Inferior parietal cortex (tissue), 1 donor: ENCODE data around the gene TOR2A.

Experiments used
- DNase-seq: peaks from one replicate; pipeline ENCODE4 v3.0.0-alpha.2; 2016; ENCODE audit errors: extremely low spot score

TOR2A gene

DNA sequence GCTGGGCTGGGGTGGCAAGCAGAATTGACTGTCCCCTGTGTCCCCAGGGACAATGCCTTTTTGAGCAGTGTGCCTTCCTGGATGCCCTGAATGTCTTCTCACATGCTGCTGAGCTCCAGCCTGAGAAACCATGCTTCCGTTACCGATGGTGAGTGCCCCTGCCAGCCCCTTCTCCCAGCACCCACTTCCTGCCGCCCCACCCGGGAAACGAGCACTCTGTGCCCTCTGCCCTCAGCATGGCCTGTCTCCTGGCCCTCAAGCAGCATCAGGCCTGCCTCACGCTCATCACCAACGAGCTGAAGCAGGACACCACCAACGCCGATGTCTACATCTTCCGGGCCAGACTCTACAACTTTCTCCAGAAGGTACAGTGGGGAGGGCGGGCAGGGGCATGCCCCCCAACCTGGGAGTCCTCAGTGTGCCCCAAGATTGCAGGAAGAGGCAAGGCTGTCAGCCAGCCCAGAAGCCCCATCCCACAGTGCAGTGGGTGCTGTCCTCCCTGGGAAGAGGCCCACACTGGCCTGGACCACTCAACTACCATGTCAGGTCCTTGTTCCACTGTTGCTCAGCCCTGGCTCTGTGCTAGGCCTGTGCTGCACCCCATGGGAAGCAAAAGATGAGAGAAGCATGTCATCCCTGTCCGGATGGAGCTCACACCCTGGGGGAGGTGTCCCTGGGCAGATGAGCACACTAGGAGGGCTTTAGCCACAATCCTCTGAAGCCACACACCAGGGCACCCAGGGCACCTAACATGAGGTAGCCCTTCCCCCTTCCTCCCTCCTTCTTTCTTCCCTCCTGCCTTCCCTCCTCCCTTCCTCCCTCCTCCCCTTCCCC, 14.8 kb downstream of the TOR2A start:
- no peak for DNase-seq

DNA sequence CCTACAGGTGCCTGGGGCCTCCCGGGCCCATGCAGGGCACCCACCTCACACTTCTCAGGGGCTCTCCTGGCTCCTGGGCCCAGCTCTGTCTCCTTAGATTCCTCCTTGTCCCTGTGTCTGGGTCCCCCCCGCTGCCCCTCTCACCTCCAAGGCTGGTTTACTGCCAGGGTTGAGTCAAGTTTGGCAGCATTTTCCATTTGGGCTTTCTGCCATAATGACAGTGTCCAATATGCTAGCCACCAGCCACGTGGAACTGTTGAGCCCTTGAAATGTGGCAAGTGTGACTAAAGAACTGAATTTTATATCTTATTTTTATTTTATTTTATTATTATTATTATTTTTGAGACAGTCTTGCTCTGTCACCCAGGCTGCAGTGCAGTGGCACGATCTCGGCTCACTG, 17.3 kb downstream of the TOR2A start:
- DNase-seq = no peak

DNA sequence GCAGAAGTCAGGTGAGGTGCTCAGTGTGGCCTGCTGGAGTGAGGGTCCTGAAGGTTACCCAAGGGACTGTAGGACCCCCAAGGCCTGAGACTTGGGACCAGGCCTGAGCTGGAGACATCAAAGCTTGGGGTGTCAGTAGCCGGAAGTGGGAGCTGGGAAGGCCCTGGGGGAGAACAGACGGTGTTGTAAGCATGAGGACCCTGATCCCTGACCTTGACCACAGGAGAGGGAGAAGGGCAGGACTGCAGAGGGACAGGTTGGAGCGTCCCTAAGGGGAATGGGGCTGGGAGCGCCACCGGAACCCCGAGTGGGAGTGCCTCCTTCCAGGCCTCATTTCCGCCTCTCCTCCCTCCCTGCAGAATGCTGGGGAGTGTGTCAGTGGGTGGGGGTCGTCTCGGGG, 18.7 kb downstream of the TOR2A start:
- DNase-seq = no peak

DNA sequence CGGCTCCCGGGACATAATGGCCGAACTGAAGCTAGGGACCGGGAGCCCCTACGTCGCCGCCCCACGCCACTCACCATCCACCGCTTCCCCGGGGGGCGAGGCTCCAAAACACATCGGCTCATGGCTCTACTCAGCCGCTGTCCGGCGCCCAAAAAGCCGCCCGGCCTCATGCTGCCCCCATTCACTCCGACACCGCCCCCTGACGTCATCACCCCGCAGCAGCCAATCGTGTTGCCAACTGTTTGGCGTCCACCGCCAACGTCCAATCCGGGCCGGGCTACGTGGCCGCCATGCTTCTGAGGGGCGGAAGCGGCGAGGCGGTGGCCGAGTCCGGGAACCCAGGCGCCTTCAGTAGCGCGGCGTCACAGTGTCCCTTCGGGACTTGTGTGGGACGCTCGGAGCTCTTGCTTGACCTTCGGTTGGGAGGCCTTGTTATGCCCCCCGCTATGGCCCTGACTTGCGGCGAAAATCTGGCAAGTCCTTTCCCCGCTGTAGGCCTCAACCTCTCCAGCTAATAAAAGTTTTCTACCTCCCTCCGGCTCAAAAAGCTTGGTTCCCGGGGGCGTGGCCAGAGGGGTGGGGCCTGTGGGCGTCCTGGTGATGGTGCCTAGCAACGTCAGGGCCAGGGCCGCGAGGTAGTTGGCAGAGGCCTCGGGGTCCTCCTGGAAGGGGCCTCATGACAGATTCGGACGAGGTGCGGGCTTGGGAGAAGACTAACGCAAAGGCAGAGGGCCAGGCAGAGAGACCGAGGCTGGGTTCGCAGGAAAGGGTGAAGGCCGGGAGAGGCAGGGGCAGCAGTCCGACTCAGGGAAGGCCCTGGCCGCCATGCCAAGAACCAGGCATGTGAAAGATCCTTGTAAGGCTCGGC, 19.4 kb downstream of the TOR2A start, which contains the start of the genes PTRH1 and TTC16:
Gene PTRH1 (minus strand): TSS at position 194 of the 868 bp plus-strand sequence. CDS start 24 bp downstream, at position 170.
Gene TTC16 (plus strand): TSS at position 610 of the 868 bp plus-strand sequence. CDS start 67 bp downstream, at position 677.
- peak; percentile 95 for DNase-seq

DNA sequence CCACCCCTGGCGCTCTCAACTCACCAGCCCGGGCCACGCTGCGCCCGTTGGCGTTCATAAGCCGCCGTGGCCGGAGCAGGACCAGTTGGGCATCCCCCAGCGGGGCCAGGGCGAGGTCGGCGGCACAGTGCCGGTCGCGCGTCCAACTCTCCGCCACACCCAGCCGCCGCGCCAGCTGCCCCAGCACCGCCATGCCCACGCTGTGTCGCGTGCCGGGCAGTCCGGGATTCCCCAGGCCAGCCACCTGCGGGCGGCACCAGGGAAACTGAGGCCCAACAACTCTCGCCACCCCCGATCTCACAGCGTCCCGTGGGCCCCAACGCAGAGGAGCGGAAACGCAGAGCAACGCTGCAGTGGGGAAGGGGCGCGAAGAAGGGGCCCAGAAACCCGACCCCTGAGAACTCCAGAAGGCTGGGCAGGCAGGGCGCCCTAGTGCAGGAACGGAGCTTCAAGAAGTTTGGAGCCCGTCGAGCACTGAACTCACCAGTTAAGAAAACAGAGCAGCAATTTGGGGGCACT, 20.1 kb downstream of the TOR2A start:
- no peak for DNase-seq

DNA sequence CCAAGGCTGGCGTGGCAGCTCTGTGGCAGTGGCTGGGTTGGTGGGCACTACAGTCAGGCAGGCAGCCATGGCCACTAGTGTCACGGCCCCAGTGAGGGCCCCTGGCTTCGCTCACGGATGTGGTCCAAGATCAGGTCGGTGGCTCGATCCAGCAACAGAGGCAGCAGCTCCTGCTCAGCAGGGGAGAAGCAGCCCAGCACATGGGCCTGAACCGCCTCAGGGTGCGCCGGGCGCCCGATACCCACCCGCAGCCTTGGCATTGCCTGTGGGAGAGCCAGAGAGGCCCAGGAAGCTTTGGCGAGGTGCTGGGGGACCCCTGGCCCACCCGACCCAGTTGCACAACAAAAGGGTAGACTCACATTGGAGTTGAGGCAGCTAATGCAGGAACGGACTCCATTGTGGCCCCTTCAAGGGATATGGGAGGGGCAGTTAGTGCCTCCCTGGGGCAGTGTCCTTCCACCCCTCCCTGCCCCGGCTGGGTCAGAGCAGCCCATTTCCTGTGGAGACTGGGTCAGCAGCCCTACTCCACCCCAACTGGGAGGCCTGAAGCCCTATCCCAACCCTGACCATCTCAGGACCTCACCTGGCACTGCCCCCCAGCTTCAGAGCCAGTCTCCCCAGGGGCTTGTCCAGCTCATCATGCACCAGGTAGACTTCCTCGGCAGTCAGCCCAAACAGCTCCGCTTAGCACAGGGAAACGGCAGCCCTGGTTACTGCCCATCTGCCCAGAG, 20.9 kb downstream of the TOR2A start:
- no peak for DNase-seq

DNA sequence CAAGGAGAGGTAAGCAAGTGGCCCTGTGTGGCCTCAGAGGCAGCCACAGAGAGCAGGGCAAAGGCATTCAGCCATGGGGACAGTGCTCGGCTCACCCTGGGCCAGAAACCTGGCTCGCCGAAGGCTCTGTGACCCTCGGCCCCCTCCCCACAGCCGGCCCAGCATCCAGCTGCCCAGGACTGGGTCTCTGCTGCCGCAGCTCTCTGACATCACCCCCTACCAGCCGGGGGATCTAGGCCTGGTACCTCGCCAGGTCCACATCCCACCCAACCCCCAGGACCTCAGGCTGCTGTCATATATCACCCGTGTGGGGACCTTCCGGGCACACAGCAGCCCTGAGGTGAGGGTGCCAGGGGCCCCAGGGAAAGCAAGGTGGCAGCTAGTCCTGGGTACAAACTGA, 22.2 kb downstream of the TOR2A start:
- DNase-seq = no peak

DNA sequence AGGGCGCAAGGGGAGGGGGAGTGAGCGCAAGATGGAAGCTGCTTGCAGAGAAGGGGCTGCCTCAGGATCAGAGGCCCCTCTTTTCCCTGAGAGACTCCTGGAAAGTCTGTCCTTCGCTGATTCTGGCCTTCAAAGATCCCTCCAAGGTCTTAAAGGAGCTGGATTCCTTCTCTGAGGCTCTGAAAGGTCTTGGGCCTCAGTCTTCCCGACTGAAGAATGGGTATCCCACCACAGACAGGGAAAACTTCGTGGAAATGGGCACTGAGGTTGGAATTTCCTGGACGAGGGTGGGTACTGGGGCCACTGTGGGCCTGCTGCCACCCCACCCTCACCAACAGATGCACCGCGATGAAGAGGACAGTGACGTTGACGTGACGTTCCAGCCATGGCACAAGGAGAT, 22.7 kb downstream of the TOR2A start:
- no peak for DNase-seq

DNA sequence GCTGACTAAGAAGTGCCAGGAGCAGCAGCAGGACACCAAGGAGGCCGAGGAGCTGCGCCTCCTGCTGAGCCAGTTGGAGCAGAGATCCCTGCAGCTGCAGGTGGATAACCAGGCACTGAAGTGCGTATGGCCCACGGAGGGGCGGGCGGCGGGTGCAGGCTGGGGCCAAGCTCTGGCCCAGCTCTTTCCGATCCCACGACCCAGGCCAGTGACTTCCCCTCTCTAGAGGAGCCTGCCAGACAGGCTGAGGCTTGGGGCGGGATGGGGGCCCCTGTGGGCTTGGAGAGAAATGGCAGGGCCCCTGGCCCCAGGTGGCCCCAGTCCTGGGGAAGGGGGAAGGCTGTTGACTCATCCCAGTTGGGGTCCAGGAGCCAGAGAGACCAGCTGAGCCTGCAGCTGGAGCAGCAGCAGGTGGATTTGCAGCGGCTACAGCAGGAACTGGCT, 23.2 kb downstream of the TOR2A start:
- no peak for DNase-seq

DNA sequence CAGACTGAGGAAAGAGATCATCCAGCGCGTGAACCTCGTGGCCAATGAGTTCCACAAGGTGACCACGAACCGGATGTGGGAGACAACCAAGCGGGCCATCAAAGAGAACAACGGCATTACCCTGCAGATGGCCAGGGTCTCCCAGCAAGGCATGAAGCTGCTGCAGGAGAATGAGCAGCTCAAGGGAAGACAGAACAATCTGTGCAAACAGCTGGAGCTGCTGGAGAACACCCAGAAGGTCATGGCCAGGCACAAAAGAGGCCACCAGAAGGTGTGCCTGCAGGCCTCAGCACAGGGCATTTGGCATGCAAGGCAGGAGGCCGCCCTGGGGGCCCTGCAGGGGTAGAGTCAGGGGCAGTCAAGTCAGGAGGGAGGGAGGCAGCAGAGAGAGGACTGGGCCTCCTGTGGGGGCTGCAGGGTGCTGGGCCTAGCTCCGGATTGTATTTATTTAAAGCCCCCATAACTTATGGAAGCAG, 23.8 kb downstream of the TOR2A start:
- DNase-seq = no peak

DNA sequence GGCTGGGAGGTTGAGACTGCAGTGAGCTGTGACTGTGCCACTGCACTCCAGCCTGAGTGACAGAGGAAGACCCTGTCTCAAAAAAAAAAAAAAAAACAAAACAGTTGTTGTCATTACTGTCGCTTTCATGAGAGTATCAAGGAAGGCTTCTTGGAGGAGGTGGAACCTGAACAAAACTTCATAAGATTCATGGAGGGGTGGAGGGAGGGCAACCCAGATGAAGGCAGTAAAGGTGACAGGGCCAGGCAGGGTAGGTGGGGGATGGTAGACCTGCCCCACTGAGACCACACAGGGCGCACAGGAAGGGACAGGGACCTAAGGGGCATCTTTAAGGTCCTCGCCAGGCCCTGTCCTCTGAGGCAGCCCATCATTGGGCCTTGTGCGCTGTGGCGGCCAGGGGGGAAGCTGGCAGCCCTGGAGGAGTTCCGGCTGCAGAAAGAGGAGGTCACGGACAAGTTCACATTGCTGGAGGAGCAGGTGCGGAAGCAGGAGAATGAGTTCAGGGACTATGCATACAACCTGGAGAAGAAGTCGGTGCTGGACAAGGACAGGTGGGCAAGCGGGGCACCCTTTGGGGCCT, 24.8 kb downstream of the TOR2A start:
- DNase-seq = no peak

DNA sequence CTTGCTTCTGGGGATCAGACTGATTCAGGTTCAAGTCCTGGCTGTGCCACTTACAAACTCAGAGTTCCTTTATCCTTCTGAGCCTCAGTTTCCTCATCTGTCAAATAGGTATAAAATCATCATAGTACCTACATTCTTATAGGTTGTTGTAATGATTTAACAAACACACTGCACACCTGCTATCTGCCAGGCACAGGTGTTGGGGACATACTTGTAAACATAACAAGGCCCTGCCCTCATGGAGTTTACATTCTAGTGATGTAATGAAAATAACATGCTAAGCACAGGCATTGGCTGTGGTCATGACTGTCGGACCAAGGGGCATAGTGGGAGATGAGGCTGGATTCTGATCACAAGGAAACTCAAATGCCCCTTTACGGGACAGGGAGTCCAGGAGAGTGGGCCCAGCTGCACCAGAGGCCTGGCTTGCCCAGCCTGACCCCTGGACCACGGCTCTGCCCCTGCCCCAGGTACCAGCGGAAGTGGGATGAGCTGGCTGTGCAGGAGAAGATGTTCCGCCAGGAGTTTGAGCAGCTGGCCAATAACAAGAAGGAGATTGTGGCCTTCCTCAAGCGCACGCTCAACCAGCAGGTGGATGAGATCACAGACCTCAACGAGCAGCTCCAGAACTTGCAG, 26.0 kb downstream of the TOR2A start:
- no peak for DNase-seq

DNA sequence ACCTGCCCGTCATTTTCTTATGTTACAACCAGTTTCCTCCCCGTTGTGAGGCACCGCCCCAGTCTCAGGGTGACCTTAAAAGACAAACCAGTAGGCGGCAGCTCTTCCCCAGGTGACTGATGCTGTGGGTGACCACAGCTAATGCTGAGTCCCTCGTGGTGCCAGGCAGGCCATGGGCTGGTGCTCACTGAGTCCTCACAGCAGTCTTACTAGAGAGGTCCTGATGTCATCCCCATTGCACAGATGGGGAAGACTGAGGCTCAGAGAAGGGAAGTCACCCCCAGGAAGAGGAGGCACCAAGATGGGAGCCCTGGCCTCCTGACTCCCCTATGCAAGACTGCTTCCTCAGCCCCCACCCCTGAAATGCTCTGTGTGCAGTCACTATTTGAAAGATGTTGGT, 27.3 kb downstream of the TOR2A start:
- DNase-seq = no peak

DNA sequence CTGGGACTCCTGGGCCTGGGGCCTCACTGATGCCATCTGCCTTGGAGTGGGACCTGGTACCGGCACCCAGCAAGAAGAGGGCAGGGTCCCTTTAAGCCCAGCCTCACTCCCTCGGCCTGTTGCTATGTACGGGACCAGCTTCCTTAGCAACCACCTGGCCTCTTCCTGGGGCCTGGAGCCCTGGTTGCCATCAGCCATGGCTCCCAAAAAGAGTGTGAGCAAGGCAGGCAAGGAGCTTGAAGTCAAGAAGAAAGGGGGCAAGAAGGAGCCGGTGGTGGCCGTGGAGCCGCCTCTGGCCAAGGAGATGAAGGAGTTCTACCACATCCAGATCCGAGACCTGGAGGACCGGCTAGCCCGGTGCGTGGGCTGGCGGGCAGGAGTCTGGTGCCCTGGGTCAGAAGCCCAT, 28.3 kb downstream of the TOR2A start, which contains the start of gene CFAP157:
Gene CFAP157 (plus strand): TSS at position 153 of the 406 bp plus-strand sequence. CDS start 44 bp downstream, at position 197.
- DNase-seq = no peak

DNA sequence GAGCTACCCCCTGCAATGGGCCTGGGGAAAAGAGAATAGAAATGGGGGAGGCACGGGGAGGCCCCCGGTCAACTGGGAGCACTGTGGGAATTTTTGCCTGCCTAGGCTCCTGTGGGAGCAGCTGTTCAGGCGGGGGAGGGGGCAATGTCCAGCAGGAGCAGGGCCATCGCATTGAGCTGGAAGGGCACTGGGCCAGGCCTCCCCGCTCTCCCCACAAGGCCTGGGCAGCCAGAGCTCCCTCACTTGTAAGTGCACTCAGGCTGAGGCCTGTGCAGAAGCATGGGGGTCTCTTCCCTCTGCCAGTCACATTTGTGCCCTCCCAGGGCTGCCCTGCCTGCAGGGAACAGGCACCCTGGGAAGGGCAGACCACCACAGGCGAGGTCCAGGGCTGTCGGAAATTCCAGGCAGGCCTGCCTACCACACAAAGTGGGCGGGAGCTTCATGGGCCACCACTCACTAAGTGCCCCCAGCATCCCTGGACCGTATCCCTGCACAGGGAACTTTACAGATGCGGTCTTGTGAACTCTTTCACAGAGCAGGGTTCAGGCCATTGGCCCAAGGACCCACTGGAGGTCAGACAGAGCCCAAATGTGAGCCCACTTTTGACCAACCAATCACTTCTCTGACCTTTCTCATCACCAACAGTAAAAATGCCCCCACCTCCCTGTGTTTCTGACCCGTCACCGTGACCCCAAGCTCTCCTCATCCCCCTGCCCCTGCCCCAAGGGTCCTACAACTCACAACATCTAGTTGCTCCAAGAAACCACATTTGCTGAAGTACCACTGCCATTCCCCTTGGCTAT, 29.3 kb downstream of the TOR2A start:
- DNase-seq = no peak

DNA sequence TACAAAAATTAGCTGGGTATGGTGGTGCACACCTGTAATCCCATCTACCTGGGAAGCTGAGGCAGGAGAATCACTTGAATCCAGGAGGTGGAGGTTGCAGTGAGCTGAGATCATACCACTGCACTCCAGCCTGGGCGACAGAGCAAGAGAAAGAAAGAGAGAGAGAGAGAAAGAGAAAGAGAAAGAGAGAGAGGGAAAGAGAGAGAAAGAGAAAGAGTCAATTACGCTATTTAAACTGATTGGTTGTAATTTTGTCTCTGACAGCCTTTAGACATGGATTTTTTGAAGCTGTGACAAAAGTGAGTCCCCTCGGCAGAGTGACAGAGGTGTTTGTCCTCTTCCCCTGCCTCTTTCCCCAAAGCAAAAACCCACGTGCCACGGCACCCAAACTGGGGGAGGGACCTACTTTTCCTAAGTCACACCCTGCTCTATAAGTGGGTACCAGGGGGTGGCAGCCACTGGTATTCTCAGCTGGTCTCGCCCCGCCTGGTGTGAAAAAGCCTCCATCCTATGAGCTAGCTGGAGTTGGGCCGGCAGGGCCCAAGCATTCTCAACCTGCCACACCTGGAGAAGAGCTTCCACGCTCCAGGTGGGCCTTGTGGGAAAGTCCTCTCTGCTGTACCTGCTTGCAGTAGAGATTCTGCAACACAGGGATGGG, 31.7 kb downstream of the TOR2A start:
- DNase-seq = peak; percentile 24

DNA sequence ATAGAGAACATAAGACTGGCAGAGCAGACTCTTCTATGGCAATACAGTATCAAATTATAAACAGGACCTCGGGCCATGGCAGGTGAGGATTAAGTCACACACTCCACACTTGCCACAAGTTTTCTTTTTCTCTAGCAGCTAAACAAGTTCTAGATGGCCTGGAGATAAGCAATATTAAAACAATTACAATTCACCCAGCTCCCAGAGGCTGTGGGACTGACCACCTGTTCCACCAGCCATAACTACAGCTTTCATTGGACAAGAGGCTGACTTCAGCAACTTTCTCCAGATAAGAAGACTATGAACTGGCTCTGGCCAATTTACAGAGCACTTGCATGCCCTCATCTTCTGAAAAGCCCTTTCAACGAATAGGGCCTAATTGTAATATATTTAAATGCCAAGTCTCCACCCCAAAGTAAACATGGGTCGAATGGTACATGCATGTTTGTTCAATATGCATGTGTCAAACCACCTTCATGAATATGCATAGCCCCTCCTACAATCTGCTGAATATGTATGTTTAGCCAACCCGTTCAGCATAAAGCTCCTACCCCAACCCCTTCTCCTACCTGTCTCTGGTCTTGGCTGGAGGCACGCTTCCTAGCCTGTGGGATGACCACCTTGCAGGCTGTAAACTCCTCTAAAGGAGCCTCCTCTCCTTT, 34.4 kb downstream of the TOR2A start:
- DNase-seq = no peak

DNA sequence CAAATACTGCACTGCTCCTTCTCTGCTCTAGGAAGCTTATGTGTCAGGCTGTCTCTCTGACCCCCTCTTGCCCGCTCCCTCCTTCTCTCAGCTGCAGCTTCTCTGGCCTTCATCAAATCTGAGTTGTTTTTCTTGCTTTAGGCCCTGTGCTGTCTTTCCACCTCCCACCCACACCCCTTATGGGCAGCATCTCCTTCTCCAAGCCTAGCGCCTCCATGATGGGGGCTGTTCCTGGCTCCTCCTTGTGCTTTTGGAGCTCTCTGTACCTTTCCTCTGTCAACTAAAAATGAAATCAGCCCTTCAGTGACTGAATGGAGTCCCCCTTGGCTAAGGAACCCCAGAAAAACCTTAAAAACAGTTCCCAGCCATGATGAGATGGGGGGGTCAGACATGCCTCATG, 35.0 kb downstream of the TOR2A start:
- peak; percentile 34 for DNase-seq
